Measurements from ENCODE around the gene RXRG.

GRCh38 chr1:165416876-165417275, 28.1 kb downstream of the RXRG start:
- TF ChIP-seq CTCF (IDR thresholded peaks at IDR 0.05) (no peak), MYBL2 (CRISPR knock-in tag; IDR thresholded peaks at IDR 0.05) (no peak), CREB1 (CRISPR knock-in tag; IDR thresholded peaks at IDR 0.05) (no peak), ATF6 (CRISPR knock-in tag; IDR thresholded peaks at IDR 0.05) (no peak), E2F4 (CRISPR knock-in tag; IDR thresholded peaks at IDR 0.05; ENCODE audit: borderline replicate concordance, low read depth) (no peak), USF1 (CRISPR knock-in tag; IDR thresholded peaks at IDR 0.05) (no peak), STAT6 (CRISPR knock-in tag; conservative IDR thresholded peaks at IDR 0.05; ENCODE audit: low read depth) (no peak), SP1 (CRISPR knock-in tag; conservative IDR thresholded peaks at IDR 0.05) (no peak), ZNF219 (CRISPR knock-in tag; IDR thresholded peaks at IDR 0.05; ENCODE audit: borderline replicate concordance) (no peak), FOXP1 (CRISPR knock-in tag; IDR thresholded peaks at IDR 0.05; ENCODE audit: borderline replicate concordance) (no peak), ZNF232 (CRISPR knock-in tag; IDR thresholded peaks at IDR 0.05) (no peak), SMAD4 (CRISPR knock-in tag; IDR thresholded peaks at IDR 0.05) (no peak), ZNF512 (CRISPR knock-in tag; IDR thresholded peaks at IDR 0.05; ENCODE audit: borderline replicate concordance) (no peak)

All from WTC11 (cell line).